ENCODE measurements around the gene GRIN2A.

The GRIN2A gene

GRCh38 chr16:9957002-9957401, 225.2 kb downstream of the GRIN2A start:
- no peak for DNase-seq

- no peak for DNase-seq
Observed at GRCh38 chr16:9955677-9956076, 226.6 kb downstream of the GRIN2A start.

GRCh38 chr16:9953908-9954570, 228.2 kb downstream of the GRIN2A start:
- DNase-seq, result no peak

- DNase-seq, result no peak
Observed at GRCh38 chr16:9950658-9951057, 231.6 kb downstream of the GRIN2A start.

- DNase-seq, result no peak
Observed at GRCh38 chr16:9949396-9949795, 232.8 kb downstream of the GRIN2A start.

GRCh38 chr16:9948933-9949332, 233.3 kb downstream of the GRIN2A start:
- DNase-seq, result no peak

GRCh38 chr16:9946022-9946720, 236.1 kb downstream of the GRIN2A start:
- DNase-seq, result no peak

- DNase-seq, result no peak
Observed at GRCh38 chr16:9943121-9943520, 239.1 kb downstream of the GRIN2A start.

GRCh38 chr16:9941245-9941644, 241.0 kb downstream of the GRIN2A start:
- no peak for DNase-seq

GRCh38 chr16:9934723-9935508, 247.3 kb downstream of the GRIN2A start:
- no peak for DNase-seq

GRCh38 chr16:9932919-9933653, 249.1 kb downstream of the GRIN2A start:
- DNase-seq, result no peak

- DNase-seq, result no peak
Observed at GRCh38 chr16:9932000-9932399, 250.2 kb downstream of the GRIN2A start.

GRCh38 chr16:9929836-9930235, 252.4 kb downstream of the GRIN2A start:
- DNase-seq, result no peak

- no peak for DNase-seq
Observed at GRCh38 chr16:9929313-9929712, 252.9 kb downstream of the GRIN2A start.

GRCh38 chr16:9922441-9922840, 259.8 kb downstream of the GRIN2A start:
- no peak for DNase-seq

GRCh38 chr16:9921997-9922396, 260.2 kb downstream of the GRIN2A start:
- DNase-seq, result no peak

- no peak for DNase-seq
Observed at GRCh38 chr16:9919460-9919859, 262.8 kb downstream of the GRIN2A start.

- no peak for DNase-seq
Observed at GRCh38 chr16:9917691-9918090, 264.5 kb downstream of the GRIN2A start.

- no peak for DNase-seq
Observed at GRCh38 chr16:9913604-9914326, 268.5 kb downstream of the GRIN2A start.

- DNase-seq, result no peak
Observed at GRCh38 chr16:9911989-9912388, 270.2 kb downstream of the GRIN2A start.

GRCh38 chr16:9911231-9911630, 271.0 kb downstream of the GRIN2A start:
- DNase-seq, result no peak

- no peak for DNase-seq
Observed at GRCh38 chr16:9909072-9909825, 273.0 kb downstream of the GRIN2A start.

Measured in CD4-positive, alpha-beta T cell treated with Interleukin-17A for 4 hours (primary cell).